Nephron progenitor cell (in vitro differentiated cells): Measurements from ENCODE around the gene CCDC51.

Source experiments
- DNase-seq: peaks from one replicate; pipeline ENCODE4 v3.0.0; 2021
- H3K27ac Mint-ChIP-seq: 2 replicates; pipeline ENCODE4 v1.8.0; 2021; ENCODE audit warnings: mild to moderate bottlenecking, moderate library complexity, mixed read lengths
- H3K27me3 Mint-ChIP-seq: 2 replicates; pipeline ENCODE4 v1.8.0; 2021; ENCODE audit warnings: mild to moderate bottlenecking, low read depth, mixed read lengths; ENCODE audit not compliant: poor library complexity
- H3K36me3 Mint-ChIP-seq: 2 replicates; pipeline ENCODE4 v1.8.0; 2021; ENCODE audit warnings: low read depth, mixed read lengths
- H3K4me1 Mint-ChIP-seq: 2 replicates; pipeline ENCODE4 v1.8.0; 2021; ENCODE audit warnings: mixed read lengths
- H3K4me3 Mint-ChIP-seq: 2 replicates; pipeline ENCODE4 v1.8.0; 2021; ENCODE audit warnings: mild to moderate bottlenecking, moderate library complexity, mixed read lengths
- H3K9me3 Mint-ChIP-seq: 2 replicates; pipeline ENCODE4 v1.8.0; 2021; ENCODE audit warnings: mild to moderate bottlenecking, moderate library complexity, mixed read lengths
- TF ChIP-seq, protein P1 (sequence below): fragments of 200-600 bp; sonication (generic); IDR thresholded peaks from 2 replicates; pipeline ENCODE4 v1.5.0; 2021; ENCODE audit warnings: antibody characterized with exemption

CCDC51 gene

DNA sequence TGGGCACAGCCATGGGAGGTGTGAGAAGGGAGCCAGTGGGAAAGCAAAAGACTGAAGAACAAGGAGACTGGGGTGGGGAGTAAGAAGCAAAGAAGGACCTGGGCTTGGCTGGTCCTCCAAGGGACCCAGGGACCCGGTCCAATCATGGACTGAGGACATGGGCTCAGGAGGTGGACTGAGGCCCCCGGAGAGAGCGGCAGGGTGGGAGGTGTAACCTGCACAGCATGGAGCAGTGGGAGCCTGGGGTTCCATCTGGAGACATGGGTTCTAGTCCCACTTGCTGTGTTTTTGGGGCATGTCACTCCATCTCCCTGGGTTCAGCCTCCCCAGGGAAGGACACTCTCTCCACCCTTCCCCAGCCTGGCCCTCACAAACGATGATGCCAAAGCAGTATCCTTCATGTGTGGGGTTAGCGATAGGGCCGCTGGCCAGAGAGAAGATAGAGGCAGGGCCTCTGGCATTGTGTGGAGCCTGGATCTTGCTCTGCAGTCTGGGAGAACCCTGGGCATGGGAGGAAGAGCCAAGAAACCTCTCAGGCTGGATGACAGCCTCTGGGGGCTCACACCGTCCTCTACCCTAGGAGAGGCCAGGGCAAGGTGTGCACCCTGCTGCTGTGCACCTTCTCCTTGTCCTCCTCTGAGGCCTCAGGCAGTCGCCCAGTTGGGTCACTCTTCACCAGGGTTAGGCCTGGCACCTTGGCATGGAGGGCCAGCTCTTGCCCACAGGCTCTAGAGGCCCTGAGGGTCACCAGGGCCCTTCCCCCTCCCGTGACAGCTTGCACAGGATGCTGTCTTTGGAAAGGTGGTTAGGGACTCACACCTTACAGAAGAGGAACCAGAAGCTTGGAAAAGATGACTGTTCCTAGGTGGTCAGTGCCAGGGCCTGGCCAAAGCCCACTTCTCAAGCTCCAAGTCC lies 41.9 kb downstream of the CCDC51 start:
- Mint-ChIP-seq H3K27ac (no peak overlapping the region), H3K4me1 (peaks cover 4% of the 10 kb centered on the region), H3K4me3 (no peak overlapping the region), H3K36me3 (peaks cover 10% of the 10 kb centered on the region), H3K27me3 (peaks cover 9% of the 10 kb centered on the region), H3K9me3 (no peaks in the 10 kb centered on the region)
- DNase-seq: no peak
- TF ChIP-seq, protein P1, sequence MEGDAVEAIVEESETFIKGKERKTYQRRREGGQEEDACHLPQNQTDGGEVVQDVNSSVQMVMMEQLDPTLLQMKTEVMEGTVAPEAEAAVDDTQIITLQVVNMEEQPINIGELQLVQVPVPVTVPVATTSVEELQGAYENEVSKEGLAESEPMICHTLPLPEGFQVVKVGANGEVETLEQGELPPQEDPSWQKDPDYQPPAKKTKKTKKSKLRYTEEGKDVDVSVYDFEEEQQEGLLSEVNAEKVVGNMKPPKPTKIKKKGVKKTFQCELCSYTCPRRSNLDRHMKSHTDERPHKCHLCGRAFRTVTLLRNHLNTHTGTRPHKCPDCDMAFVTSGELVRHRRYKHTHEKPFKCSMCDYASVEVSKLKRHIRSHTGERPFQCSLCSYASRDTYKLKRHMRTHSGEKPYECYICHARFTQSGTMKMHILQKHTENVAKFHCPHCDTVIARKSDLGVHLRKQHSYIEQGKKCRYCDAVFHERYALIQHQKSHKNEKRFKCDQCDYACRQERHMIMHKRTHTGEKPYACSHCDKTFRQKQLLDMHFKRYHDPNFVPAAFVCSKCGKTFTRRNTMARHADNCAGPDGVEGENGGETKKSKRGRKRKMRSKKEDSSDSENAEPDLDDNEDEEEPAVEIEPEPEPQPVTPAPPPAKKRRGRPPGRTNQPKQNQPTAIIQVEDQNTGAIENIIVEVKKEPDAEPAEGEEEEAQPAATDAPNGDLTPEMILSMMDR: no peak

DNA sequence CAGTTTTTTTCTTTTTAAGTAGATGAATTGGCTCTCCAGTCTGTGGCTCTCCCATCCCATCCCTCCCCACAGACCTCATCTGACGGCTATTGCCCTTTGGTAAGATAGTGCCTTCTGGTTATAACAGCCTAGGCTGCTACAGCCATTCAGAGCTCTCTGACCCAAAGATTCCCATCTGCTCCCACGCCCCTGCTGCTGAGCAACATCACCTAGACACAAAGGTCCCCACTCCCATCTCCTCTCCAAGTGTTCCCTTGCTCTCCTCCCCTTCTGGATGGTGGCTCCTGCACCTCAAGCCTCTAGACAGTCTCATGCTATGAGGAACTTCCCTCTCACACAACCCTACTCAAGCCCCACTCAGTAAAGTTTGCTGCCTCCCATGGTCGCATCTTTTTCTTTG lies 44.2 kb downstream of the CCDC51 start:
- Mint-ChIP-seq H3K27me3 (peaks cover 9% of the 10 kb centered on the region), H3K4me1 (peaks cover 4% of the 10 kb centered on the region), H3K4me3 (no peak overlapping the region), H3K9me3 (peaks cover 7% of the 10 kb centered on the region), H3K36me3 (peaks cover 7% of the 10 kb centered on the region), H3K27ac (no peak overlapping the region)
- TF ChIP-seq, protein P1: no peak
- no peak for DNase-seq

DNA sequence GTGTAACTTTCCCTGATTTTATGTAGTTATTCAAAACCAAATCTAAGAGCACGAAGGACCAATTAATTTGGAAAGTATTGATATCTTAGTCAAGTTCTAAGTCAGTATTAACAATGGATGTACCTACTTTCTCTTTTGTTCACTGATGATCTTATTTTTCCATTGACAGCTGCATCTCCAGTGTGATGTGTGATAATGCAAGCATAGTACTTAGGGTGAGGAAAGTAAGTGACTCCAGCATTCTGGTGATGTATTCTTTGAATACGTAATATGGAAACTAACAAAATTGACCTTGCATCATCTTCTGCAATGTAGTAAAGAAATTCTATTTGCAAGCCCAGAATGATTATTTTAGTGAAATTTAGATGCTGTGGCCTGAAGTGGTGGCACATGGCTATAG lies 45.5 kb downstream of the CCDC51 start:
- no peak overlapping the region for H3K4me3 Mint-ChIP-seq
- peaks cover 4% of the 10 kb centered on the region for H3K4me1 Mint-ChIP-seq
- H3K9me3 Mint-ChIP-seq: peaks cover 7% of the 10 kb centered on the region
- H3K27me3 Mint-ChIP-seq: peaks cover 9% of the 10 kb centered on the region
- DNase-seq: no peak
- peaks cover 5% of the 10 kb centered on the region for H3K36me3 Mint-ChIP-seq
- TF ChIP-seq, protein P1: no peak
- H3K27ac Mint-ChIP-seq: no peak overlapping the region

DNA sequence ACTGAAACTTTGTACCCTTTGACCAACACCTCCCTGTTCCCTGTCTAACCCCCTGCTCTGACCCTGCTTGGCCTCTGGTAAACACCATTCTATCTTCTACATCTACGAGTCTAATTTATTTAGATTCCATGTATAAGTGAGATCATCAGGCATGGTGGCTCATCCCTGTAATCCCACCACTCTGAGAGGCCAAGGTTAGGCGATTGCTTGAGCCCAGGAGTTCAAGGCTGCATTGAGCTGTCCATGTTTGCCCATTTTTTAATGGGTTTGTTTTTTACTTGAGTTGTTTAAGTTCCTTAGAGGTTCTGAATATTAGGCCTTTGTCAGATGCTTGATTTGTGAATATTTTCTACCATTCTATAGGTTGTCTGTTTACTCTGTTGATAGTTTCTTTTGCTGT lies 51.0 kb downstream of the CCDC51 start:
- H3K27ac Mint-ChIP-seq: no peak overlapping the region
- TF ChIP-seq, protein P1: no peak
- no peak overlapping the region for H3K4me3 Mint-ChIP-seq

DNA sequence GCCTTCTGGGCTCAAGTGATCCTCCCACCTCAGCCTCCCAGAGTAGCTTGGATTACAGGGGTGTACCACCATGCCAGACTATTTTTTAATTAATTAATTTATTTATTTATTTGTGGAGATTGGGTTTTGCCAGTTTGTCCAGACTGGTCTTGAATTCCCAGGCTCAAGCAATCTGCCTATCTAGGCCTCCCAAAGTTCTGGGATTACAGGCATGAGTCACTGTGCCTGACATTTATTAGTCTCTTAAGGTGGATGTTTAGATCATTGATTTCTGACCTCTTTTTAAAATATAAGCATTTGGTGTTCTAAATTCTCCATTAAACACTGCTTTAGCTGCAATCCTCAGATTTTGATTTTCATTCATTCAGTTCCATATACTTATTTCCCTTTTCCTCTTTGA lies 52.3 kb downstream of the CCDC51 start:
- Mint-ChIP-seq H3K27ac (no peak overlapping the region), H3K9me3 (peaks cover 22% of the 10 kb centered on the region), H3K36me3 (peaks cover 14% of the 10 kb centered on the region), H3K27me3 (peaks cover 19% of the 10 kb centered on the region), H3K4me3 (no peak overlapping the region), H3K4me1 (no peaks in the 10 kb centered on the region)
- DNase-seq: no peak
- TF ChIP-seq, protein P1: no peak

More for the DNA sequence above, 51.0 kb downstream of the CCDC51 start:
- DNase-seq: no peak
- H3K4me1 Mint-ChIP-seq: no peaks in the 10 kb centered on the region
- H3K9me3 Mint-ChIP-seq: peaks cover 22% of the 10 kb centered on the region
- H3K27me3 Mint-ChIP-seq: peaks cover 15% of the 10 kb centered on the region
- H3K36me3 Mint-ChIP-seq: peaks cover 14% of the 10 kb centered on the region
